EL (cell line): Measurements from ENCODE around the gene BLTP2.

Experiments used
- DNase-seq: peaks from one replicate; pipeline ENCODE4 v3.0.0-alpha.2; 2016

Gene BLTP2

GRCh38 chr17:28597606-28598383, 47.2 kb downstream of the BLTP2 start:
- no peak for DNase-seq
